ENCODE results near the gene TMC1.

TMC1 gene

DNA sequence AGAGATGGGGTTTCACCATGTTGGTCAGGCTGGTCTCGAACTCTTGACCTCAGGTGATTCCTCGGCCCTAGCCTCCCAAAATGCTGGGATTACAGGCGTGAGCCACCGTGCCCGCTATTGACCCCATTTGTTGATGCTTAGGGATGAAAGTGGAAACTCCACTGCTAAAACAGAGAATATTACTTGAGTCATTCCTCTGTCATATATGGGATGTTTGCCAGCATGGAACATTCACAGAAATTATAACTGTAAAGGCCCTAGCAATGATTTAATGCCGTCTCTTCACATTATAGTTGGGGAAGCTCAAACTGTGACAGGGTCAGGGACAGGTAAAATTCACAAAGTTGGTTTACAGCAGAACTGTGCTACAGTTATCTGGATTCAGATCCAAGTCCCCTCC, 94.5 kb downstream of the TMC1 start:
- DNase-seq (ENCODE audit: low read depth) = peak; percentile 35

GRCh38 chr9:72618811-72619210, 97.4 kb downstream of the TMC1 start:
- no peak for DNase-seq (ENCODE audit: low read depth)

GRCh38 chr9:72622186-72622585, 100.8 kb downstream of the TMC1 start:
- no peak for DNase-seq (ENCODE audit: low read depth)

DNA sequence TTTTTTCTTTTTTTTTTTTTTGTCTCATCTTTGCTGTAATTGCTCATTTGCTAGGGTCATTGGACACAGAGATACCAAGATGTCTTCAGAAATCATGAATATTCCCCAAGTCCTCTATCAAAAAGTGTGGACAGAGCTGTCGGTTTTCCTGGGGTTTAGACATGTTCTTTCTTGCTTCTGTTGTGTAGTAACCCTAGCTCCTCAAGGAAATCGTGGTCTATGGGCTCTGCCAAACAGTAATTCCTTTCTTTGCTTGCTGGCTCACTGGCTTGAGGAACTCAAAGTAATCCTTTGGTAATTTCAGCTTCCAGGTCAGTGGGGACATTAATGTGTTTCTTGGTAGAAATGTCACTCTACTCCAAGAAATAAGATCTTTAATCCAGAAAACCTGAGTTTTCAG, 101.7 kb downstream of the TMC1 start:
- DNase-seq (ENCODE audit: low read depth) = no peak

- no peak for DNase-seq (ENCODE audit: low read depth)
Observed at GRCh38 chr9:72627147-72627546, 105.7 kb downstream of the TMC1 start.

- DNase-seq (ENCODE audit: low read depth) = peak; percentile 41
Observed at GRCh38 chr9:72627956-72628540, 106.6 kb downstream of the TMC1 start.

DNA sequence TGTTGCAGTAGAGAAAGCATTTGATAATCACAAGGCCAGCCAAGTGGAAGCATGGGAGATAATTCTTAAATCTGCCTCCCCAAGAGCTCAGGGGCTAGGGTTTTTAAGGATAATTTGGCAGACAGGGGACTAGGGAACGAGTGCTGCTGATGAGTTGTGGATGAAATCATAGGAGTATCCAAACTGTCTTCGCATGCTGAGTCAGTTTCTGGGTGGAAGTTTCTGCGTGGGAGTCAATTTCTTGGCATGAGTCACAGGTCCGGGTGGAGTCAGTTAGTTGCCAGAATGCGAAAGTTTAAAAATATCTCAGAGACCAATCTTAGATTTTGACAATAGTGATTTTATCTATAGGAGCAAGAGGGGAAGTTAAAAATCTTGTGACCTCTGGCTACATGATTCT, 112.6 kb downstream of the TMC1 start:
- peak; percentile 64 for DNase-seq (ENCODE audit: low read depth)

- DNase-seq (ENCODE audit: low read depth) = no peak
Observed at GRCh38 chr9:72635197-72635596, 113.8 kb downstream of the TMC1 start.

- peak; percentile 39 for DNase-seq (ENCODE audit: low read depth)
Observed at GRCh38 chr9:72636621-72637020, 115.2 kb downstream of the TMC1 start.

DNA sequence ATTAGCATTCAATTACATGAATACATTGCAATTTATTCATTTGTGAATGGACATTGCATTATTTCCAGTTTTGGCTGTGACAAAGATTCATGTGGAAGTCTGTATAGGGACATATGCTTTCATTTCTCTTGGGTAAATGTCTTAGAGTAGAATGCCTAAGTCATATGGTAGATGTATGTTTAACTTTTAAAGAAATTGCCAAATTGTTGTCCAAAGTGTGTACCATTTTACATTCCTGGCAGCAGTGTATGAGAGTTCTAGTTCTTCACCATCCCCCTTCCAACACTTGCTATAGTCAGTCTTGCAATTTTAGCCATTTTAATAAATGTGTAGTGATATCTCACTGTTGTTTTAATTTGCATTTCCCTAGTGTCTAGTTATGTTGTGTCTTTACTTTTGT, 122.2 kb downstream of the TMC1 start:
- no peak for DNase-seq (ENCODE audit: low read depth)

DNA sequence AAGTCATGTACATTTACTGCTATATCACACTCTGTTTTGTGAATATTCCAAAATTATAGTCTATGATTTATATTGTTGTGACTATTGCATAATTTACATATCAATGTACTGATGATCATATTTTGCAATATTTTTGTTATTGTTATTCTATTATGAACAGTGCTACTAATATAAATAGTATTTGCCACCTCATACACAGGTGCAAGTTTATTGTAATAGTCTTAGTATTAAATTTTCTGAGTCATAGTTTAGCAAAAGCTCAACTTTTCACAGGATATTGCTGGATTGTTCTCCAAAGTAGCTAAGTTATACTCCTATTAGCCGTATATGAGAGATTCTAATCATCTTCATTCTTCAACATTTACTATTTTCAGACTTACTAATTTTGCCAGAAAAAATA, 124.7 kb downstream of the TMC1 start:
- DNase-seq (ENCODE audit: low read depth) = no peak

DNA sequence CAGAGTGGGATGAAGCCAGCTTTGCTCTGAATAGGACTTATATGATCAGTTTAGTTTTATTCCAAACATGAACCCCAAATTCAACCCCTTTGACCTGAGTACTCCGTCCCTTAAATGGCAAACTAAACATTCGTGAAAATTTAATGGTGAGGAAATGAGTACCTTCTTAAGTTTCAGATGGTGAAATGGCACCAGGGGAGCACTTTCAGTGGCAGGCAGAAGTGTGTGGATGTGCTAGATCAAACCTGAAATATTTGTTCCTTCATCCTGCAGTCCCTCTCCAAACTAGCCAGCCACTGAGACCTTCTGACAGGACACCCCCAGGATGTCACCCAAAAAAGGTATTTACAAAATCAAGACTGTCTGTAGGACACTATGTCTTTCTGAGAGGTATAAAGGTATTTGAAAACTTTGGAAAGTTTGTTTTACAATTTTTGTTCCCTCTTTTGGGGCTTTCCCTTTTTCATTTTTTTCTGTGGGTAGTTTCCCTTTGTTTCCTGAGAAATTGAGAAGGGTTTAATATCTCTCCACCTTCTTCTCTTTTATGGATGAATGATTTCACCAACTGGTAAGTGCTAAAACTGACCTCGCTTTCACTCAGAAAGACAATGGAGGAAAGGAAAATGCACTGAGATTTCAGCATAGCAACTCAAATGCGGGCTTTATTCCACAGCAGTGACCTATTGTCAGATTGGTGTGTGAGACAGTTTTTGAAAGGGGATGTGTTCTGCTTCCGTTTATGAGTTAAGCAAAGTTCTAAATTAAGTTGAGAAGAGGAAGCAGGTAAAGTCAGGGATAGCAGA, 127.1 kb downstream of the TMC1 start:
- DNase-seq (ENCODE audit: low read depth) = no peak

DNA sequence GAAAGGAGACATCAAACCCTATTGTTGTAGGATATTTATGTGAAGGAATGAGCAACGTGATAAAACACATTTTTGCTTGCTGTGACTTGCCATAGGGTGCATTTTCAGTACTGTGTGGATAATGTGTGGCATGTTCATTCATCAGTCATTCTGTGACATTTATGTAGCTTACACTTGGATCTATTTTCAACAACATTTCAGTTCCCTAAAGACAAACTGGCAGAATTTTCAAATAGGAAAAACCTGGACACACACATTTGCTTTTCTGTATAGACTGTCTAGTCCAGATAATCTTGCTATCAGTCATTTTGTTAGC, 127.7 kb downstream of the TMC1 start:
- DNase-seq (ENCODE audit: low read depth) = no peak

DNA sequence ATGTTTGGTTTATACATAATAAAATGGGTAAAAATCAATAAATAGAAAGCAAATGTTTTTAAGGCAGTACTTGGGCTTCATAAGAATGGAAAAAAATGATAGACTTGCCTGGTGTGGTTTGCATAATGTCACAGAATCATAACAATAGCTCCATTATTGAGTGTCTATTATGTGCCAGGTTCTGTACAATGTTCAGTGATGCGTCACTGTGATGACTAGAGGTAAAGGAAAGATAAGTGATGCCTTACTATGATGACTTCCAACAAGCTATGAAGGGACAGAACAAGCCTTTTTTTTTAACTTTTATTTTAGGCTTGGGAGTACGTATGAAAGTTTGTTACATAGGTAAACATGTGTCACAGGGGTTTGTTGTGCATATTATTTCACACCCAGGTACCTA, 128.8 kb downstream of the TMC1 start:
- DNase-seq (ENCODE audit: low read depth) = no peak

DNA sequence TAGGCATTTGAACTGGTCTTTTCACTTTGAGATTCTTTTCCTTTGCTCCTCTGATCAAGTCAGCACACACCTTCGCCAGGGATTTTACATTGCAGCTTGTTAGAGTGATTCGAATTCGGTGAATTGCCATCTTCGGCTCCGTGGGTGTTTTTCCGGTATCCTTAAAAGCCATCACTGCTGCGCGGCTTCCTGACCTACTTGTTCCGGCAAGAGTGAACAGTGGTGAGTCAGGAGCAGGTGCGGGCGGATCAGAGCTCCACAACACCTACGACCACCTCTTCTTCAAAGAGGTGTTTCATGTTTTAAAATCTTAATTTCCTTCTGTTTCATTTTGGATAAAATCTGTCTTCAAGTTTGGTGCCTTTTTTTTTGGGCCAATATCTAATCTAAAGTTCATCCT, 134.6 kb downstream of the TMC1 start:
- no peak for DNase-seq (ENCODE audit: low read depth)

DNA sequence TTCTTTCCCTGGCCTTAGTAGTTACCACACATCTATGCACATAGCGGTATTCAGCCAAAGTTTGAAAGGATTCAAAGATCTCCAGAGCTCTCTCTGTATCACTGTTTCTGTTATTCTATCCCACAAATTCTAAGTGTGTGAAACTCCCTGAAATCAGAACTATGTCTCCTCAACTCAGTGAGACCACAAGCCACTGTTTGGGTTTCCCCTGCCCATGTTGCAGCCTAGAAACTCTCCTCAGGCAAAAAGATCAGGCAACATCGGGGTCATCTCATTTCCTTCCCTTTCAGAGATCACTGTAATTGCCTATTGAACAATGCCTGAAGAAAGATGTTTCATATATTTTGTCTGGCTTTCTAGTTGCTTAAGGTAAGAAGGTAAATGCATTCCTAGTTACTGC, 135.6 kb downstream of the TMC1 start:
- no peak for DNase-seq (ENCODE audit: low read depth)

GRCh38 chr9:72658703-72659102, 137.3 kb downstream of the TMC1 start:
- DNase-seq (ENCODE audit: low read depth) = no peak

DNA sequence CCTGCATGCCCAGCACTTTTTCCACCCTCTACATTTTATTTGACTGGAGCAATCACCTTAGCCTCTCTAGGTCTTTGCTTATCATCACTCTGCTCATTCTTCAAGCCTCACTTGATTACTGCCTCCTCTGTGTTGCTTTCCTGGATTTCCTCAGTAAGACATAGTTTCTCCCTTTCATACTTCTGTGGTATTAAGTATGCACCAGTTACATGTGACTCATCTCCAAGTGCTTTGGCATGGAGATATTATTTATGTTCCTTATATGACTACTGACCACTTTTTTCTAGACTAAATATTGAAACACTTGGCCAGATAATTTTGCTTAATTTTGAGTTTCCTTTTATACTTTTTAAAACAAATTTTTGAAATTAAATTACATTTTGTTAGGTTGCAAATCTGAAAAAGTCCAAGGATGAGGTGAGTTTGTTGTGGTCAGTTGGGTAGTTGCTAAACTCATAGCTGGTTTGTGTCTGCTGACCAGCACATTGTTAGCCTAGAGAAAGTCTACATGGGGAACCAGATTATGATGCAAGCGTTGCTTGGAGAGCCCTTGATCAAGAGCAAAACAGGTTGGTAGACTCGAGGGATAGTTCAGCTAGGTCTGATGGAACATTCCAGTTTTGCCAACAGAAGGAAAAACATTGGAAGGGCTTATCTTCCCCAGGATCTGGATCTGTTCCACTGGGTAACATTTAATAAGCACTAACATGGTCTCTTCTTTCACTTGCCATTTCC, 140.2 kb downstream of the TMC1 start:
- peak; percentile 81 for DNase-seq (ENCODE audit: low read depth)

- DNase-seq (ENCODE audit: low read depth) = peak; percentile 77
Observed at GRCh38 chr9:72665421-72665820, 144.0 kb downstream of the TMC1 start.

GRCh38 chr9:72667181-72667580, 145.8 kb downstream of the TMC1 start:
- no peak for DNase-seq (ENCODE audit: low read depth)

DNA sequence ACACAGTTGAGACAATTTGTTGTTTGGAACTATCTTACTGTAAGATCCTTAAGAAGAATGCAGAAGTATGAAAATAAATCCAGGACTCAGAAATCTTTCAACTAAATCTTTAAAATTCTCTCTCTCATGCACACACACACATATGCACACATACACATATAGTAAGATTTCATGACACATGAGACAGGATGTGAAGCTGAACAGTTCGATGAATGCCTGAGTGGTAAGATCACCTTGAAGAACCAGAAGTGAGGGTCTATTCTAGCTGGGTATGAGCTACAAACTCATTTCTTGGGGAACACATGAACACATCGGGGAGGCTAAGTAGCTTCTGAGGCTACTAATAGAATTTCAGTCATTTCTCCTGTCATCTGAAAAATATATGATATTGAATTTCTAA, 153.6 kb downstream of the TMC1 start:
- DNase-seq (ENCODE audit: low read depth) = no peak

DNA sequence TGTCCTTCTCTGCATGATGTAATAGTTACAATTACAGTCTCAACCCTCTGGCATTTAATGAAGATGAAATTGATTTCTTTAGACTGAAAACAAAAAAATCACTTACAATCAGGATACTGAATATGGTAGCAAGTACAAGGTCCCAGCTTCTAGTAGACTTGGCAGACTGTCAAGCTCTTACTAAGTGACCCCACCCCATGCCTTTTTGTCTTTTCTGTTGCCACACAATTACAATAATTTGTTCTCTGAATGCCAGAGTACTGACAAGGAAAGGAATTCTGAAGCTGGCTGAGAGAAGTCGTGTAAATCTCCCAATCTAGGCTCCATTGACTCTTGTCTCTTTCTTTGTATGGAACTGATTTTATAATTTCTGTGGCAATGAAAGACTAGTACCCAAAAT, 154.2 kb downstream of the TMC1 start:
- peak; percentile 62 for DNase-seq (ENCODE audit: low read depth)

GRCh38 chr9:72680593-72681282, 159.3 kb downstream of the TMC1 start:
- no peak for DNase-seq (ENCODE audit: low read depth)

Data from EH (cell line).